Lower leg skin (tissue), 3 donors: ENCODE results near the gene C11orf91.

ENCODE experiments used
- CTCF ChIP-seq, 3 donors: fragments of 450-650 bp; IDR thresholded peaks; one replicate each; pipeline ENCODE4 v1.5.1; 2016; ENCODE audit warnings: antibody characterized with exemption in 3 of 3, mild to moderate bottlenecking in 3 of 3, moderate library complexity in 2 of 3
- POLR2A ChIP-seq, 2 donors: fragments of 450-650 bp; IDR thresholded peaks; one replicate each; pipeline ENCODE4 v1.6.1; 2016 to 2017; ENCODE audit warnings: antibody characterized with exemption in 2 of 2, mild to moderate bottlenecking in 1 of 2, moderate library complexity in 1 of 2

DNA sequence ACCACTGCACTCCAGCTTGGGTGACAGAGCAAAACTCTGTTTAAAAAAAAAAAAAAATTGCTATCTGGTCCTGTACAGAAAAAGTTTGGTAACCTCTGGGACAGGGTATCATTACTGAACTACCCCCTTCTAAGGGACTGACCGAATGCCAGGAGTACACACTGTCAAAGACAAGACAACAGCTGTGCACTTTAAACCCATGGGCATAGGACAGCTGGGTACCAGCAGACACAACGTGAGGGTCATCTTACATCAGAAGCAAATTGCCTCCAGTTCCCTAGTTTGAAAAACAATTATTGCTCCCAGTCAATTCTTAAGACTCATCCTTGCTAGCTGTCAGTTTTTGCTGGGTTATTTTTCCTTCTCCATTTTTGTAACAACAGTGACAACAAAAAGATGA, 17.8 kb upstream of the C11orf91 start:
- no peak for TF ChIP-seq CTCF (IDR thresholded peaks at IDR 0.05)
- no peak for TF ChIP-seq POLR2A (IDR thresholded peaks at IDR 0.05)
